Measurements from ENCODE around the gene RNF207. TPM values are rescaled to one million over a fixed set of nuclear protein-coding genes. Genes with fewer than 3 reads are reported as not detected.
A peak's percentile ranks its signal among the peaks of the same experiment; 100 is the strongest.

RNF207 gene
- total and polyA plus RNA-seq, 2 donors = 3.0 to 18.8 TPM

DNA sequence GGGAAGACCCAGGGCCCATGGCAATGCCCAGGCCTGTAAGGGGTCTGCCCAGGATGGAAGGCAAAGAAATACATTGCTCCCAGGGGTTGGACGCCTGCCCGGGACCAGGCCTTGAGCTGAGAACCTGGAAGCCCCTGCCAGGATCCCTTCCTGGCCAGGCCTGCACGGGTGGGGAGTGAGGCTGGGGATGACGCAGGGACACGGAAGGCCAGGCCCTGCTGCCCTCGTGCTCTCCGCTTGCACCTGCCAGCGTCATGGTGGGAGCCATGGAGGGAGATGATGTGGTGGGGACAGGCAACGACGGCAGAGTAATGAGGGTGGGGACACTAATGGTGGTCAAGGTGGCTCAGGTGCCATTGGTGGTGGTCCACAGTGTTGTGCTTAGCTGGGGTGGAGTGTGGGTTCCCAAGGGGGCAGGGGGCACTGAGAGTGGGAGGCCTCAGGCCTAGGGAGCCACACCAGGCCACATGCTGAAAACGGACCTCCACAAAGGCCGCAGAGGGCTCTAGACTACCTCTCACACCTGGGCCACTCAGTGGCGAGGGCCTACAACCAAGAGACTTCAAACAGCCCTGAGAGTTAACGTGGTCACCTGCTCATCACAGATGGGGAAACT, 42.4 kb downstream of the RNF207 start:
- no peak overlapping the region for H3K4me3 ChIP-seq (ENCODE audit: low read length in 2 of 2)
- peaks cover 2 to 17% of the 10 kb centered on the region in 2 donors for H3K4me1 ChIP-seq (ENCODE audit: control insufficient read depth in 2 of 2, insufficient read depth in 2 of 2, low read length in 2 of 2)
- 93% methylated on average over 14 of the region's 14 CpGs for WGBS
- no peak overlapping the region for H3K27ac ChIP-seq (ENCODE audit: low read depth in 1 of 2, low read length in 1 of 2)
- H3K27me3 ChIP-seq (ENCODE audit: control insufficient read depth in 2 of 2, insufficient read depth in 1 of 2, low read length in 1 of 2) = peaks cover 80 to 91% of the 10 kb centered on the region in 2 donors
- no peak for DNase-seq (ENCODE audit: low read depth in 6 of 9, low spot score in 9 of 9)
- H3K9me3 ChIP-seq (ENCODE audit: control insufficient read depth in 2 of 2, insufficient read depth in 1 of 2, low read length in 1 of 2) = peaks cover 0 to 3% of the 10 kb centered on the region in 2 donors
- H3K36me3 ChIP-seq (ENCODE audit: control insufficient read depth in 2 of 2, insufficient read depth in 2 of 2, low read length in 1 of 2) = no peaks in the 10 kb centered on the region

DNA sequence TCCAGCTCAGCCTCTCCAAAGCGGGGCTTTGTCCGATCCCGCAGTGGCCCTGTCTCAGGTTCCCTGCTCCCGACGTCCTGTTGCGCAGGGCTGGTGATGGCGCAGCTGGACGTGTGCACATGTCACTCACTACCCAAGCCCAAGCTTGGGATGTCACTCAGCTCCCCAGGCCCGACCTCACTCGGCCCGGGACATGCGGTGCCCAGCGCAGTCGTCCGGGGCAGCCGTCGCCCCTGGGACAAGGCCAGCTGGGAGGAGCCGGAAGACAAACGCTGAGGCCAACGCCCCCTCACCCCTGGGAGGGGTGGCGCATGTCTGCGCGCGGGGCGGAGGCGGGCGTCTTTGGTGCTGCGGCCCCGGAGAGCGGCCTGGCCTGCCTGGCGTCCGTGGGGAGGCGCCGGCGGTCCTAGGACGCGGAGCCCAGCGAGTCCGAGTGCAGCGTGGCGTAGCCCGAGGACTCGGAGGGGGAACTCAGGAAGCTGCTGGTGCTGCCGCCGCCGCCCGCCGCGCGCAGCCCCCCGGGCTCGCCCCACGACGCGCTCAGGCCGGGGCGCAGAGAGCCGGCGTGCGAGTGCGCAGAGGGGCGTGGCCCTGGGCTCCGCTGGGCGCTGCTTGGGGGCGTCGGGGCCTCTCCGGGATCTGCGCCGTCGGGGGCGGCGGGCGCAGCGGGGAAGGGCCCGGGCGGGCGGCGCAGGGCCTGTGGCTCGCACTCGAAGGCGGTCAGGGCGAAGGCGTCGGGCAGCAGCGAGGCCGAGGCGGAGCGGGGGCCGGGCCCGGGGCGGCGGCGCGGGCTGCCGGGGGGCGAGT, 43.2 kb downstream of the RNF207 start:
- WGBS = 9% methylated on average over 96 of the region's 96 CpGs
- H3K4me3 ChIP-seq (ENCODE audit: low read length in 2 of 2) = peak overlapping the region in 1 of 2 donors; percentile 18
- H3K27ac ChIP-seq (ENCODE audit: low read depth in 1 of 2, low read length in 1 of 2) = peak overlapping the region in 1 of 2 donors; percentile 5
- H3K27me3 ChIP-seq (ENCODE audit: control insufficient read depth in 2 of 2, insufficient read depth in 1 of 2, low read length in 1 of 2) = peaks cover 71 to 82% of the 10 kb centered on the region in 2 donors
- no peak for DNase-seq (ENCODE audit: low read depth in 6 of 9, low spot score in 9 of 9)
- H3K9me3 ChIP-seq (ENCODE audit: control insufficient read depth in 2 of 2, insufficient read depth in 1 of 2, low read length in 1 of 2) = peaks cover 0 to under 1% of the 10 kb centered on the region in 2 donors
- H3K36me3 ChIP-seq (ENCODE audit: control insufficient read depth in 2 of 2, insufficient read depth in 2 of 2, low read length in 1 of 2) = no peaks in the 10 kb centered on the region
- peaks cover 2 to 17% of the 10 kb centered on the region in 2 donors for H3K4me1 ChIP-seq (ENCODE audit: control insufficient read depth in 2 of 2, insufficient read depth in 2 of 2, low read length in 2 of 2)

DNA sequence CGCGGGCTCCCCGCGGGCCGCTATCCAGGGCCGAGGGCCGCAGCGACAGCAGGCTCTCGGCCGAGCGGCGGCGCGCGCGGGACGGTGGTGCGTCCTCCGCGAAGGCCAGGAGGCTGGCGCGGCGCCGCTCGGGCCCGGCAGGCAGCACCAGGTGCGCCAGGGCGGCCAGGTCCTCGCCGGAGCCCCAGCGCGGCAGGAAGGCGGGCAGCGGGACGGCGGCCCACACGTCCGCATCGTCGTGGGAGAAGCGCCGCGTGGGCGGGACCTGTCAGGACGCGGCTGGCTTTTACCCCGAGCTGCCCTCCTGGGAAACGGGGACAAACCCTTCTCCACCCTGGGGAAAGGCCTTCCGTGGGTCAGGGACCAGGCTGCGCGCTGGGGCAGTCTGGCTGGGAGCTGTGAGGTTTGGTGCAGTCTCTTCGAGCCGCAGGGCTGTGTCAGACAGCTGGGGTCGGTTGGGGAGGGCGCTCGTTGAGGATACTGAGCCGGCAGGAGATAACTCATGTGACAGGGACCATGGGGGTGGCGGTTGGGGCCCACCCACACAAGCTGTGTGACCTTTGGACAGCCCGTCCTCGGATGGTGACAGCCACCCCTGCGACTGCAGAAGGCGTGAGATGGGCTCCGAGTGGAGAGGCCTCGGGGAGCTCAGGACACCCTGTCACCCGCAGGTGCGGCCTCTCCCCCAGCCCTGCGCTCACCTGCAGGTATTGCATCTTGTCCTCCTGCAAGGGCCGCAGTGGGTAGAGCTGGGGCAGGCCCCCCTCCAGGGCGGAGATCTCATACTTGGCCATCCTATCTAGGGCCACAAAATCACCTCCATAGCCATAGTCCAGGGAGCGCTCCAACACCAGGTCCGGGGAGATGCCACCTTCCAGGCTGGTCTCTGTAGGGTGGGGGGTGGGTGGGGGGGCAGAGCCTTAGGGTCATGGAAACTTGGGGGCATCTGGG, 44.1 kb downstream of the RNF207 start:
- peak overlapping the region in 1 of 2 donors; percentile 18 for H3K4me3 ChIP-seq (ENCODE audit: low read length in 2 of 2)
- 20% methylated on average over 71 of the region's 71 CpGs for WGBS

DNA sequence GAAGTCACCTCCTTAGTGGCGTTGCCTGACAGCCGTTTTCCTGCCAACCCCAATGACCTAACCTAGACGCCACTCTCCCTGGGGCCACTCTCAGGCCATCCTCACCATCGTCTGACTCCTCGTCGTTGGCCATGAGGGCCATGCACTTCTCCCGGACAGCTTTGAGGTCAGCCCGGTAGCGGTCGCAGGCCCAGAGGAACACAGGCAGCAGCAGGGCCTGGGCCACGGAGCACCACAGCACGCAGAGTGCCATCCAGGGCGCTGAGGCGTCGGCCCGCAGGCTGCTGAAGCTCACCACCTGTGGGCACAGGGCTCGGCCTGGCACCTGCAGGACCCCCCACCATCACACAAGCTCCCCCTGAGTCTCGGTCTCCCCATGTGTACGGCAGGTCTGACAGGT, 45.3 kb downstream of the RNF207 start:
- Histone ChIP-seq H3K36me3 (ENCODE audit: control insufficient read depth in 2 of 2, insufficient read depth in 2 of 2, low read length in 1 of 2) (no peaks in the 10 kb centered on the region), H3K4me3 (ENCODE audit: low read length in 2 of 2) (no peak overlapping the region), H3K27ac (ENCODE audit: low read depth in 1 of 2, low read length in 1 of 2) (no peak overlapping the region), H3K27me3 (ENCODE audit: control insufficient read depth in 2 of 2, insufficient read depth in 1 of 2, low read length in 1 of 2) (peaks cover 50 to 64% of the 10 kb centered on the region in 2 donors), H3K9me3 (ENCODE audit: control insufficient read depth in 2 of 2, insufficient read depth in 1 of 2, low read length in 1 of 2) (no peaks in the 10 kb centered on the region), H3K4me1 (ENCODE audit: control insufficient read depth in 2 of 2, insufficient read depth in 2 of 2, low read length in 2 of 2) (peaks cover 2 to 8% of the 10 kb centered on the region in 2 donors)
- WGBS = 90% methylated on average over 19 of the region's 19 CpGs
- DNase-seq (ENCODE audit: low read depth in 6 of 9, low spot score in 9 of 9) = no peak

More for the DNA sequence above, 44.1 kb downstream of the RNF207 start:
- no peaks in the 10 kb centered on the region for H3K9me3 ChIP-seq (ENCODE audit: control insufficient read depth in 2 of 2, insufficient read depth in 1 of 2, low read length in 1 of 2)
- peaks cover 2 to 17% of the 10 kb centered on the region in 2 donors for H3K4me1 ChIP-seq (ENCODE audit: control insufficient read depth in 2 of 2, insufficient read depth in 2 of 2, low read length in 2 of 2)
- peaks cover 63 to 76% of the 10 kb centered on the region in 2 donors for H3K27me3 ChIP-seq (ENCODE audit: control insufficient read depth in 2 of 2, insufficient read depth in 1 of 2, low read length in 1 of 2)
- H3K36me3 ChIP-seq (ENCODE audit: control insufficient read depth in 2 of 2, insufficient read depth in 2 of 2, low read length in 1 of 2) = no peaks in the 10 kb centered on the region
- DNase-seq (ENCODE audit: low read depth in 6 of 9, low spot score in 9 of 9) = no peak
- no peak overlapping the region for H3K27ac ChIP-seq (ENCODE audit: low read depth in 1 of 2, low read length in 1 of 2)

DNA sequence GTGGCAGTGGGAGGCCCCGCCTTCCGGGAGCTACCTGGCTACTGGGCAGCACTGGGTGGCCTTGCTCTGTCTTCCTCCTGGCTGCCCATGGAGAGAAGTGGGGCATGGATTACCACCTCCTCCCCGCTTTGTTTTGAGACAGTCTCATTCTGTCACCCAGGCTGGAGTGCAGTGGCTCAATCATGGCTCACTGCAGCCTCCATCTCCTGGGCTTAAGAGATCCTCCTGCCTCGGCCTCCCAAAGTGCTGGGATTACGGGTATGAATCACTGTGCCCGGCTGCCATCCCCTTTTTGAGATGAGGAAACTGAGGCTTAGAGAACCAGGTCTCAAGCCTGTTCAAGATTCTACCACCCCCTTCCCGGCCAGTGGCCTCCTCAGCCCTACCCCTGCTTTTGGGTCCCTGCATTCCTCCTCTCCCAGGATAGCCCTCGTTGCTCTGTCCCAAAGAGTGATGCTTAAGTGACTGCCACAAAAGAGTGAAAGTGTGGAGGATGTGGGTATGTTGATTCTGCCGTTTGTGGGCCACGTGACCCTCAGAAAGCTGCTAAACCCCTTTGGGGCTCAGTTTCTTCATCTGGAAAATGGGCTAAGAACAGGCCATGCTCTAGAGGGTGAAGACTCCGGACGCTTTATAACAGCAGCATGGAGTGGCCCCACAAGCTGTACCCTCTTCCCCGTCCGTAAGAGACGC, 45.9 kb downstream of the RNF207 start:
- 86% methylated on average over 15 of the region's 15 CpGs for WGBS
- Histone ChIP-seq H3K9me3 (ENCODE audit: control insufficient read depth in 2 of 2, insufficient read depth in 1 of 2, low read length in 1 of 2) (no peaks in the 10 kb centered on the region), H3K27me3 (ENCODE audit: control insufficient read depth in 2 of 2, insufficient read depth in 1 of 2, low read length in 1 of 2) (peaks cover 44 to 58% of the 10 kb centered on the region in 2 donors), H3K4me3 (ENCODE audit: low read length in 2 of 2) (no peak overlapping the region), H3K36me3 (ENCODE audit: control insufficient read depth in 2 of 2, insufficient read depth in 2 of 2, low read length in 1 of 2) (no peaks in the 10 kb centered on the region), H3K27ac (ENCODE audit: low read depth in 1 of 2, low read length in 1 of 2) (no peak overlapping the region), H3K4me1 (ENCODE audit: control insufficient read depth in 2 of 2, insufficient read depth in 2 of 2, low read length in 2 of 2) (peaks cover 0 to 4% of the 10 kb centered on the region in 2 donors)
- no peak for DNase-seq (ENCODE audit: low read depth in 6 of 9, low spot score in 9 of 9)

DNA sequence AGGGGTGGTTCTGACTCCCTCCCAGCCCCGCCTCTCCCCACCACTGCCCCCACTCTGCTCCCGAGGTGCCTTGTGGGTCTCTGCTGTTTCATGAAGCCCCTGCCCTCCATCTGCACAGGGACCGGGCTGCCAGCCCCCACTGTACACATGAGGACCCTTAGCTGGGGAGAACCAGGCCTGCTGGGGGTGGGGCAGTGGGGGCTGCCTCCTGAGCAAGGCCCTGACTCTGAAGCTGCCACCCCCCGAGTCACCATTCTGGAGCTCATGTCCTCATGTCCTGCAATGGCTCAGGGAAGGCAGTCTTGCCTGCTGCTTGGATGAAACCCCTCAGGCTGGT, 46.4 kb downstream of the RNF207 start:
- Histone ChIP-seq H3K27me3 (ENCODE audit: control insufficient read depth in 2 of 2, insufficient read depth in 1 of 2, low read length in 1 of 2) (peaks cover 41 to 57% of the 10 kb centered on the region in 2 donors), H3K4me1 (ENCODE audit: control insufficient read depth in 2 of 2, insufficient read depth in 2 of 2, low read length in 2 of 2) (peaks cover 0 to 4% of the 10 kb centered on the region in 2 donors), H3K27ac (ENCODE audit: low read depth in 1 of 2, low read length in 1 of 2) (no peak overlapping the region), H3K4me3 (ENCODE audit: low read length in 2 of 2) (no peak overlapping the region), H3K36me3 (ENCODE audit: control insufficient read depth in 2 of 2, insufficient read depth in 2 of 2, low read length in 1 of 2) (no peaks in the 10 kb centered on the region), H3K9me3 (ENCODE audit: control insufficient read depth in 2 of 2, insufficient read depth in 1 of 2, low read length in 1 of 2) (no peaks in the 10 kb centered on the region)
- DNase-seq (ENCODE audit: low read depth in 6 of 9, low spot score in 9 of 9) = no peak
- 91% methylated on average over 4 of the region's 4 CpGs for WGBS

DNA sequence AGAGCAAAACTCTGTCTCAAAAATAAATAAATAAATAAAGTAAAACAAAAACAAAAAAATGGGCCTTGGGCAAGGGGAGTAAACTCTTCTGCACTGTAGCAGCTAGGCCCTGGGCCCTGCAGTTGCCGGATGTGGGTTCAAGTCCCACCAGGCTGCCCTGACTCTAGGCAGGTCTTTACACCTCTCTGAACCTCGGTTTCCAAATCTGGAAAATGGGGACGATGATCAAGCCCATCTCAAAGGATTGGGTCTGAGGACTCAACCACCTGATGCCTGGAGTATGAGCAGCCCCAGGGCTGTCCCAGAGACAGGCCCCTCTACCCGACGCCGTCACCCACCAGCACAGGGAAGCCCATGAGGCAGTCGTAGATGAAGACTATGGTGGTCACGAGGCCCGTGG, 47.5 kb downstream of the RNF207 start:
- Histone ChIP-seq H3K27me3 (ENCODE audit: control insufficient read depth in 2 of 2, insufficient read depth in 1 of 2, low read length in 1 of 2) (peaks cover 31 to 52% of the 10 kb centered on the region in 2 donors), H3K4me1 (ENCODE audit: control insufficient read depth in 2 of 2, insufficient read depth in 2 of 2, low read length in 2 of 2) (peaks cover 0 to 4% of the 10 kb centered on the region in 2 donors), H3K36me3 (ENCODE audit: control insufficient read depth in 2 of 2, insufficient read depth in 2 of 2, low read length in 1 of 2) (no peaks in the 10 kb centered on the region), H3K4me3 (ENCODE audit: low read length in 2 of 2) (no peak overlapping the region), H3K27ac (ENCODE audit: low read depth in 1 of 2, low read length in 1 of 2) (no peak overlapping the region), H3K9me3 (ENCODE audit: control insufficient read depth in 2 of 2, insufficient read depth in 1 of 2, low read length in 1 of 2) (no peaks in the 10 kb centered on the region)
- 96% methylated on average over 9 of the region's 9 CpGs for WGBS
- no peak for DNase-seq (ENCODE audit: low read depth in 6 of 9, low spot score in 9 of 9)

DNA sequence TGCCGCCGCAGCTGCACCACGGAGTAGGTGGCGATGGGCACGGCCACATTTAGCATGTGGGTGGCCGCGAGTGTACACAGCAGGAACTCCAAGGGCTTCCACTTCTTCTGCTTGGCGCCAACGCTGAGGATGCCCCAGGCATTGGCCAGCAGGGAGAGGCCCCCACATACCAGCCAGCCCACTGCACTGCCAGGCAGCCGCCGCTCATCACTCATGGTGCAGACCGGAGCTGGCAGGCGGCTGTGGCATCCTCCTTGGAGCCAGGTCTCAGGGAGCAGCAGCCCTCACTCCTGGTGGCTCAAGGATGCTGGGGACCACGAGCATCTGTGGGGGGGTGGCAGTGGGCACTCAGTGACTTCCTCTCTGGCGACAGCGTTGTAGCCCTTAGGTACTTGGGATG, 48.8 kb downstream of the RNF207 start:
- Histone ChIP-seq H3K27ac (ENCODE audit: low read depth in 1 of 2, low read length in 1 of 2) (no peak overlapping the region), H3K27me3 (ENCODE audit: control insufficient read depth in 2 of 2, insufficient read depth in 1 of 2, low read length in 1 of 2) (peaks cover 18 to 56% of the 10 kb centered on the region in 2 donors), H3K4me3 (ENCODE audit: low read length in 2 of 2) (no peak overlapping the region), H3K36me3 (ENCODE audit: control insufficient read depth in 2 of 2, insufficient read depth in 2 of 2, low read length in 1 of 2) (no peaks in the 10 kb centered on the region), H3K9me3 (ENCODE audit: control insufficient read depth in 2 of 2, insufficient read depth in 1 of 2, low read length in 1 of 2) (no peaks in the 10 kb centered on the region), H3K4me1 (ENCODE audit: control insufficient read depth in 2 of 2, insufficient read depth in 2 of 2, low read length in 2 of 2) (peaks cover 5% of the 10 kb centered on the region in 2 donors)
- WGBS = 90% methylated on average over 16 of the region's 16 CpGs
- DNase-seq (ENCODE audit: low read depth in 6 of 9, low spot score in 9 of 9) = no peak
